Lower leg skin (tissue), 3 donors: ENCODE results near the gene CREB5.

ENCODE experiments used
- CTCF ChIP-seq, 3 donors: fragments of 450-650 bp; IDR thresholded peaks; one replicate each; pipeline ENCODE4 v1.5.1; 2016; ENCODE audit warnings: antibody characterized with exemption in 3 of 3, mild to moderate bottlenecking in 3 of 3, moderate library complexity in 2 of 3
- POLR2A ChIP-seq, 2 donors: fragments of 450-650 bp; IDR thresholded peaks; one replicate each; pipeline ENCODE4 v1.6.1; 2016 to 2017; ENCODE audit warnings: antibody characterized with exemption in 2 of 2, mild to moderate bottlenecking in 1 of 2, moderate library complexity in 1 of 2

- TF ChIP-seq CTCF (IDR thresholded peaks at IDR 0.05) (no peak), POLR2A (IDR thresholded peaks at IDR 0.05) (no peak)
Observed at GRCh38 chr7:28595801-28596200, 183.5 kb downstream of the CREB5 start.
